Lower leg skin (tissue), 4 donors: ENCODE data around the gene FAM228B. TPM values are rescaled to one million over a fixed set of nuclear protein-coding genes. Genes with fewer than 3 reads are reported as not detected.

Source experiments
- DNase-seq, 2 donors: peaks; one replicate each; pipeline ENCODE4 v3.0.0-alpha.2; 2019; ENCODE audit warnings: low spot score in 2 of 2
- H3K4me3 ChIP-seq: fragments of 200-600 bp; sonication (generic); 2 replicates; pipeline ENCODE4 v1.5.1; 2017; ENCODE audit warnings: mild to moderate bottlenecking, low read depth; ENCODE audit not compliant: poor library complexity, severe bottlenecking
- POLR2A ChIP-seq, 2 donors: fragments of 450-650 bp; IDR thresholded peaks; one replicate each; pipeline ENCODE4 v1.6.1; 2016 to 2017; ENCODE audit warnings: antibody characterized with exemption in 2 of 2, mild to moderate bottlenecking in 1 of 2, moderate library complexity in 1 of 2
- WGBS, 2 donors: methylation state at CpG; one replicate each; pipeline ENCODE4 v1.1.5; 2018; 5-methylcytosine and 5-hydroxymethylcytosine counted together
- intact Hi-C: fragments of 100-400 bp; cut with DNase I; formaldehyde crosslinking; loops from one replicate; pipeline ENCODE4 v1.15.0; 2023; ENCODE audit warnings: low total_unique reads
- total RNA-seq, 4 donors: library from RNA; depleted of rRNA; stranded (reverse); fragments of >200 nt; gene quantifications; one replicate each; pipeline ENCODE4 v1.1.0, GENCODE V29; 2016
- TF ChIP-seq, protein P1 (sequence below), 3 donors: fragments of 450-650 bp; IDR thresholded peaks; one replicate each; pipeline ENCODE4 v1.5.1; 2016; ENCODE audit warnings: antibody characterized with exemption in 3 of 3, mild to moderate bottlenecking in 3 of 3, moderate library complexity in 2 of 3

Gene FAM228B
- total RNA-seq, 4 donors from 2014 or later: 2.8 to 15.1 (median 4.6) TPM

- no peak overlapping the region for H3K4me3 ChIP-seq
- WGBS, 2 donors: 43 to 59% methylated on average over 2 of the region's 2 CpGs
- no peak for DNase-seq
- TF ChIP-seq, protein P1, sequence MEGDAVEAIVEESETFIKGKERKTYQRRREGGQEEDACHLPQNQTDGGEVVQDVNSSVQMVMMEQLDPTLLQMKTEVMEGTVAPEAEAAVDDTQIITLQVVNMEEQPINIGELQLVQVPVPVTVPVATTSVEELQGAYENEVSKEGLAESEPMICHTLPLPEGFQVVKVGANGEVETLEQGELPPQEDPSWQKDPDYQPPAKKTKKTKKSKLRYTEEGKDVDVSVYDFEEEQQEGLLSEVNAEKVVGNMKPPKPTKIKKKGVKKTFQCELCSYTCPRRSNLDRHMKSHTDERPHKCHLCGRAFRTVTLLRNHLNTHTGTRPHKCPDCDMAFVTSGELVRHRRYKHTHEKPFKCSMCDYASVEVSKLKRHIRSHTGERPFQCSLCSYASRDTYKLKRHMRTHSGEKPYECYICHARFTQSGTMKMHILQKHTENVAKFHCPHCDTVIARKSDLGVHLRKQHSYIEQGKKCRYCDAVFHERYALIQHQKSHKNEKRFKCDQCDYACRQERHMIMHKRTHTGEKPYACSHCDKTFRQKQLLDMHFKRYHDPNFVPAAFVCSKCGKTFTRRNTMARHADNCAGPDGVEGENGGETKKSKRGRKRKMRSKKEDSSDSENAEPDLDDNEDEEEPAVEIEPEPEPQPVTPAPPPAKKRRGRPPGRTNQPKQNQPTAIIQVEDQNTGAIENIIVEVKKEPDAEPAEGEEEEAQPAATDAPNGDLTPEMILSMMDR (IDR thresholded peaks at IDR 0.05): no peak
- TF ChIP-seq POLR2A (IDR thresholded peaks at IDR 0.05): no peak
- intact Hi-C loops: no loop called here
Observed at GRCh38 chr2:24101992-24102391, 21.3 kb upstream of the FAM228B start.

DNA sequence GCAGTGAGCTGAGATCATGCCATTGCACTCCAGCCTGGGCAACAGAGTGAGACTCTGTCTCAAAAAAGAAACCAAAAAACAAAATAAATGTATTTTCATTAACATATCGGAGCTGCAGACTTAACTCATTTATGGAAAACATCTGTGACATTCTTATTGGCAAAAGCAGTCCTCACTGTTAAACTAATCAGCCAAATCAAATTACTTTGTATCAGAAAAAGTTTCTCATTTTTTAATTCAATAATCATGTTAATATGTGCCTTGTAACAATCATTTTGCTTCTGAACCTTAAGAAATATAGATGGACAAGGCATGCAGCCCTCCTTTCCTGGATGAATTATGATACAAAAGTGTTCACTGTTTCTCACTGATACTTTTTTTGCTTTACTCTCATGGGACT, 20.6 kb upstream of the FAM228B start:
- intact Hi-C loops: no loop called here
- DNase-seq: no peak
- TF ChIP-seq, protein P1 (IDR thresholded peaks at IDR 0.05): no peak
- TF ChIP-seq POLR2A (IDR thresholded peaks at IDR 0.05): no peak
- H3K4me3 ChIP-seq: no peak overlapping the region
- 71 to 85% methylated on average over 1 of the region's 1 CpG for WGBS, 2 donors

DNA sequence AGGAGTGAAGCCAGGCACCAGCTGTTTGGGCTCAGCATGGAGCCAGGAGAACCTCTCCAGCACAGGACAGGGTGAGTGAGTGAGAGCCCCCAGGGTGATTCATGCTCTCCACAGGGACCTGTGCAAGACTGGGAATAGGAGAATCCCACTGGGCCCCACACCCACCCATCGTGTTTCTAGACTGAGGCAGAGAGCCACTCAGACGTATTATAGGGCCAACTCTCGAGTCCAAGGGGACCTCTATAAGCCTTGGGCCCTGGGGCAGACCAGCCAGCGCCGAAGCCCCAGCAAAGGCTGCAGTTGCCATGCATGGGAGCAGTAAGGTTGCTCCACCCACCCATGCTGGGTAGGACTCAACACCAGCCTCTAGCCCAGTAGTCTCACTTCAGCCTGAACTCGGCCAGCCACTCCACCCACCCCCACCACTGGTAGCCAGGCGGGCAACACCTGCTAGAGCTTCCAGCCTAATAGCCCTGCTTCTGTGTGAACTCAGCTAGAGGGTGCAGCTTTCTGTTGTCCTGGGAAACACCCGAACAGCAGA, 19.1 kb upstream of the FAM228B start:
- TF ChIP-seq, protein P1 (IDR thresholded peaks at IDR 0.05): no peak
- TF ChIP-seq POLR2A (IDR thresholded peaks at IDR 0.05): no peak
- H3K4me3 ChIP-seq: no peak overlapping the region
- 88 to 99% methylated on average over 8 of the region's 8 CpGs for WGBS, 2 donors
- no peak for DNase-seq
- intact Hi-C loops: no loop called here

DNA sequence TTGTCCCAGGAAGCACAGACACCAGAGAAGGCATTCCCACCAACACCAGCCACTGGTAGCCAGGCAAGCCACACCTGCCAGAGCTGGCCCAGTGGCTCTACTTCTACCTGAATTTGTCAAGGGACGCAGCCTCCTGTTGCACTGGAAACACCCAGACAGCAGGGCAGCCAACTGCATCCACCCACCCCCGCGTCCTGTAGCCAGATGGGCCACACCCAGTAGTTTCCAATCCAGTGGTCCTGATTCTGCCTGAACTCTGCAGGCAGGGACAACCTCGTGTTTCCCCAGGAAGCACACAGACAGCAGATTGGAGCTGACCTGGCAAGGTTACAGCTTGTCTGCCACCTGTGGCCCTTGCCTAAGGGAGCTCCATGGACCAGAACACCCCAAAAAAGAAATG, 18.4 kb upstream of the FAM228B start:
- 64 to 69% methylated on average over 4 of the region's 4 CpGs for WGBS, 2 donors
- intact Hi-C loops: no loop called here
- no peak for DNase-seq
- TF ChIP-seq POLR2A (IDR thresholded peaks at IDR 0.05): no peak
- TF ChIP-seq, protein P1 (IDR thresholded peaks at IDR 0.05): no peak
- no peak overlapping the region for H3K4me3 ChIP-seq

- no peak overlapping the region for H3K4me3 ChIP-seq
- intact Hi-C loops: no loop called here
- 18 to 48% methylated on average over 2 of the region's 2 CpGs for WGBS, 2 donors
- TF ChIP-seq, protein P1 (IDR thresholded peaks at IDR 0.05): no peak
- no peak for TF ChIP-seq POLR2A (IDR thresholded peaks at IDR 0.05)
- no peak for DNase-seq
Observed at GRCh38 chr2:24105816-24106215, 17.5 kb upstream of the FAM228B start.

DNA sequence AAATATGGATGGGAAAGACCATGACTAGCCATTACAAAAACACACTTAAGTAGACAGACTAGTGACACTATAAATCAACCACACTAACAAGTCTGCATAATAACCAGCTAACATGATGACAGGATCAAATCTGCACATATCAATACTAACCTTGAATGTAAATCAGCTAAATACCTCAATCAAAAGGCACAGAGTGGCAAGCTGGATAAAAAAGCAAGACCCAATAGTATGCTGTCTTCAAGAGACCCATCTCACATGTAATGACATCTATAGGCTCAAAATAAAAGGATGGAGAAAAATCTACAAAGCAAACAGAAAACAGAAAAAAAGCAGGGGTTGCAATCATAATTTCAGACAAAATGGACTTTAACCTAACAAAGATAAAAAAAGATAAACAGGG, 16.5 kb upstream of the FAM228B start:
- intact Hi-C loops: no loop called here

More for the DNA sequence above, 16.5 kb upstream of the FAM228B start:
- H3K4me3 ChIP-seq: no peak overlapping the region
- no peak for DNase-seq
- TF ChIP-seq, protein P1 (IDR thresholded peaks at IDR 0.05): no peak
- TF ChIP-seq POLR2A (IDR thresholded peaks at IDR 0.05): no peak
